Right lobe of liver (tissue), 6 donors: Measurements from ENCODE around the gene AFAP1. TPM values are rescaled to one million over a fixed set of nuclear protein-coding genes. Genes with fewer than 3 reads are reported as not detected.
A peak's percentile ranks its signal among the peaks of the same experiment; 100 is the strongest.
"Not testable (repeated sequence)": the region's sequence is repeated elsewhere in the genome, so short reads cannot be mapped to it uniquely, and the experiment has no call there.

Source experiments
- ATAC-seq, 4 donors: fragments of 200-7000 bp; cut with Tn5 transposase; one replicate each; pipeline ENCODE4 v1.9.1; 2020; ENCODE audit warnings: mild to moderate bottlenecking in 4 of 4, moderate library complexity in 4 of 4
- DNase-seq, 3 donors: peaks; one replicate each; pipeline ENCODE4 v3.0.0-alpha.2; 2020
- H3K27ac ChIP-seq, 3 donors: fragments of 200-600 bp; one replicate each; pipeline ENCODE4 v1.8.0; 2022
- H3K27me3 ChIP-seq, 2 donors: fragments of 200-600 bp; one replicate each; pipeline ENCODE4 v1.8.0; 2022
- H3K36me3 ChIP-seq, 4 donors: fragments of 200-600 bp; sonication (generic) in 1 of 4; one replicate each; pipeline versions ENCODE4 v1.5.1 to v1.8.0; 2017 to 2022; ENCODE audit warnings: control low read depth in 1 of 4
- H3K4me1 ChIP-seq, 4 donors: fragments of 200-600 bp; sonication (generic) in 1 of 4; one replicate each; pipeline versions ENCODE4 v1.5.1 to v1.8.0; 2017 to 2022; ENCODE audit warnings: control low read depth in 1 of 4
- H3K4me3 ChIP-seq, 3 donors: fragments of 200-600 bp; one replicate each; pipeline ENCODE4 v1.8.0; 2022
- H3K9me3 ChIP-seq, 4 donors: fragments of 200-600 bp; sonication (generic) in 1 of 4; one replicate each; pipeline versions ENCODE4 v1.5.1 to v1.8.0; 2017 to 2022; ENCODE audit warnings: control low read depth in 1 of 4
- POLR2A ChIP-seq: fragments of 450-650 bp; IDR thresholded peaks from one replicate; pipeline ENCODE4 v1.6.1; 2017; ENCODE audit warnings: antibody characterized with exemption, mild to moderate bottlenecking
- WGBS: methylation state at CpG from one replicate; pipeline ENCODE4 v1.1.6; 2018; ENCODE audit warnings: low coverage, low lambda C conversion rate; ENCODE audit not compliant: insufficient coverage; ENCODE audit errors: missing lambda C conversion rate; 5-methylcytosine and 5-hydroxymethylcytosine counted together
- intact Hi-C, 2 donors: fragments of 100-400 bp; cut with DNase I; formaldehyde crosslinking; loops; one replicate each; pipeline versions ENCODE4 v1.11.2 to v1.14.1; 2022
- total RNA-seq, 6 experiments: library from RNA; depleted of rRNA in 2 of 6; stranded (reverse); fragments of >200 nt in 2 of 6; fragmentation: NEBNext Ultra II Directional in 3 of 6; extraction: Animal tissue kit (Norgen Biotek cat#: 25700) in 3 of 6; gene quantifications; one replicate each; pipeline versions ENCODE4 v1.1.0 to v1.2.4, GENCODE V29; 2016 to 2023
- TF ChIP-seq, protein P1 (sequence below), 4 donors: fragments of 200-600 bp in 3 of 4; fragments of 450-650 bp in 1 of 4; IDR thresholded peaks; one replicate each; pipeline versions ENCODE4 v1.5.1 to v1.8.0; 2016 to 2022; ENCODE audit warnings: antibody characterized with exemption in 4 of 4, mild to moderate bottlenecking in 2 of 4
- donor health status: DM: no; HTN: yes; CAD: no.
- donor health status: DM: no; HTN: no; CAD: no.
- donor health status: DM: no; HTN: no; CAD: no.
- donor health status: DM: no; HTN: yes; CAD: no.
- donor health status: DM: no; HTN: yes; CAD: no.

AFAP1 gene
- total RNA-seq, 6 experiments from 2014 or later = 0.95 to 3.1 (median 1.9) TPM

GRCh38 chr4:7945709-7946380 lies 6.2 kb upstream of the AFAP1 start:
- peaks cover 0 to 6% (median 0%) of the 10 kb centered on the region in 4 donors for H3K4me1 ChIP-seq
- H3K9me3 ChIP-seq = no peaks in the 10 kb centered on the region
- WGBS = 86% methylated on average over 13 of the region's 14 CpGs
- ATAC-seq (no peak), DNase-seq (peak in 1 of 3 donors; percentile 3)
- H3K4me3 ChIP-seq = no peak overlapping the region
- TF ChIP-seq, protein P1, sequence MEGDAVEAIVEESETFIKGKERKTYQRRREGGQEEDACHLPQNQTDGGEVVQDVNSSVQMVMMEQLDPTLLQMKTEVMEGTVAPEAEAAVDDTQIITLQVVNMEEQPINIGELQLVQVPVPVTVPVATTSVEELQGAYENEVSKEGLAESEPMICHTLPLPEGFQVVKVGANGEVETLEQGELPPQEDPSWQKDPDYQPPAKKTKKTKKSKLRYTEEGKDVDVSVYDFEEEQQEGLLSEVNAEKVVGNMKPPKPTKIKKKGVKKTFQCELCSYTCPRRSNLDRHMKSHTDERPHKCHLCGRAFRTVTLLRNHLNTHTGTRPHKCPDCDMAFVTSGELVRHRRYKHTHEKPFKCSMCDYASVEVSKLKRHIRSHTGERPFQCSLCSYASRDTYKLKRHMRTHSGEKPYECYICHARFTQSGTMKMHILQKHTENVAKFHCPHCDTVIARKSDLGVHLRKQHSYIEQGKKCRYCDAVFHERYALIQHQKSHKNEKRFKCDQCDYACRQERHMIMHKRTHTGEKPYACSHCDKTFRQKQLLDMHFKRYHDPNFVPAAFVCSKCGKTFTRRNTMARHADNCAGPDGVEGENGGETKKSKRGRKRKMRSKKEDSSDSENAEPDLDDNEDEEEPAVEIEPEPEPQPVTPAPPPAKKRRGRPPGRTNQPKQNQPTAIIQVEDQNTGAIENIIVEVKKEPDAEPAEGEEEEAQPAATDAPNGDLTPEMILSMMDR (IDR thresholded peaks at IDR 0.05) = no peak
- TF ChIP-seq POLR2A = no peak
- H3K27me3 ChIP-seq = no peaks in the 10 kb centered on the region
- H3K36me3 ChIP-seq = no peaks in the 10 kb centered on the region
- no peak overlapping the region for H3K27ac ChIP-seq
- intact Hi-C loops = no loop called here

GRCh38 chr4:7944599-7945220 lies 5.0 kb upstream of the AFAP1 start:
- WGBS = 59% methylated on average over 3 of the region's 5 CpGs
- Histone ChIP-seq H3K4me3 (no peak overlapping the region), H3K27ac (no peak overlapping the region), H3K27me3 (no peaks in the 10 kb centered on the region), H3K9me3 (no peaks in the 10 kb centered on the region), H3K36me3 (no peaks in the 10 kb centered on the region), H3K4me1 (peaks cover 0 to 6% (median 0%) of the 10 kb centered on the region in 4 donors)
- DNase-seq (no peak), ATAC-seq (peak; percentile 18 to 57 (median 47))
- no peak for TF ChIP-seq POLR2A
- intact Hi-C loops = no loop called here

GRCh38 chr4:7943688-7944087 lies 4.0 kb upstream of the AFAP1 start:
- DNase-seq, H3K36me3 ChIP-seq, H3K27me3 ChIP-seq, H3K4me1 ChIP-seq, H3K9me3 ChIP-seq, H3K4me3 ChIP-seq, H3K27ac ChIP-seq, ATAC-seq, intact Hi-C loops: not testable (repeated sequence)
- 90% methylated on average over 4 of the region's 4 CpGs for WGBS

GRCh38 chr4:7943211-7943610 lies 3.5 kb upstream of the AFAP1 start:
- Histone ChIP-seq H3K4me3 (no peak overlapping the region), H3K4me1 (peaks cover 0 to 6% (median 0%) of the 10 kb centered on the region in 4 donors), H3K27me3 (peaks cover 0 to 8% of the 10 kb centered on the region in 2 donors), H3K27ac (no peak overlapping the region), H3K36me3 (no peaks in the 10 kb centered on the region), H3K9me3 (no peaks in the 10 kb centered on the region)
- no peak for DNase-seq
- intact Hi-C loops = no loop called here
- ATAC-seq = no peak
- 82% methylated on average over 7 of the region's 8 CpGs for WGBS
- TF ChIP-seq, protein P1 (IDR thresholded peaks at IDR 0.05) = no peak
- no peak for TF ChIP-seq POLR2A

- no peak overlapping the region for H3K27ac ChIP-seq
- no peaks in the 10 kb centered on the region for H3K9me3 ChIP-seq
- TF ChIP-seq, protein P1 (IDR thresholded peaks at IDR 0.05) = no peak
- no peak for TF ChIP-seq POLR2A
- H3K36me3 ChIP-seq = no peaks in the 10 kb centered on the region
- WGBS = 93% methylated on average over 2 of the region's 4 CpGs
- DNase-seq (no peak), ATAC-seq (peak in 1 of 4 donors; percentile 37)
- H3K4me1 ChIP-seq = peaks cover 0 to 6% (median 0%) of the 10 kb centered on the region in 4 donors
- peaks cover 0 to 8% of the 10 kb centered on the region in 2 donors for H3K27me3 ChIP-seq
- no peak overlapping the region for H3K4me3 ChIP-seq
- intact Hi-C loops = no loop called here
Observed at GRCh38 chr4:7941965-7942496, 2.4 kb upstream of the AFAP1 start.
